Measurements from ENCODE around the gene GNG8. TPM values are rescaled to one million over a fixed set of nuclear protein-coding genes. Genes with fewer than 3 reads are reported as not detected.

The GNG8 gene
- total RNA-seq, 2 experiments from 2014 or later: not detected

- Histone ChIP-seq H3K9me3 (ENCODE audit: control insufficient read depth in 1 of 2, insufficient read depth in 1 of 2, low read length in 2 of 2) (peaks cover 0 to 5% of the 10 kb centered on the region in 2 experiments), H3K27me3 (ENCODE audit: control insufficient read depth in 1 of 2, insufficient read depth in 2 of 2, low read length in 2 of 2) (peaks cover 5 to 6% of the 10 kb centered on the region in 2 experiments), H3K4me1 (ENCODE audit: insufficient read depth, low read length) (peaks cover 19% of the 10 kb centered on the region), H3K4me3 (ENCODE audit: low read length) (no peak overlapping the region), H3K27ac (ENCODE audit: low read depth in 1 of 2, low read length in 2 of 2) (no peak overlapping the region), H3K36me3 (ENCODE audit: insufficient read depth, low read length) (no peaks in the 10 kb centered on the region)
- Mint-ChIP-seq H3K9me3 (no peaks in the 10 kb centered on the region), H3K4me1 (ENCODE audit: low read depth) (peaks cover 14% of the 10 kb centered on the region), H3K27ac (no peak overlapping the region), H3K27me3 (peaks cover 5% of the 10 kb centered on the region), H3K4me3 (no peak overlapping the region), H3K36me3 (ENCODE audit: low read depth) (no peaks in the 10 kb centered on the region)
- DNase-seq (no peak), ATAC-seq (ENCODE audit: poor library complexity) (no peak)
- ChIA-PET POLR2A (no interaction called here), CTCF (interaction anchor here (1.8 kb wide), 1 partner anchor 51 kb away, joined by 6 read pairs; no protein-coding TSS in a partner anchor)
- intact Hi-C loops (cut with DNase I, micrococcal nuclease): loop anchor here in 1 of 2 experiments (10.0 kb wide), 1 partner anchor 270 kb away; no protein-coding TSS in a partner anchor
- TF ChIP-seq, protein P1, sequence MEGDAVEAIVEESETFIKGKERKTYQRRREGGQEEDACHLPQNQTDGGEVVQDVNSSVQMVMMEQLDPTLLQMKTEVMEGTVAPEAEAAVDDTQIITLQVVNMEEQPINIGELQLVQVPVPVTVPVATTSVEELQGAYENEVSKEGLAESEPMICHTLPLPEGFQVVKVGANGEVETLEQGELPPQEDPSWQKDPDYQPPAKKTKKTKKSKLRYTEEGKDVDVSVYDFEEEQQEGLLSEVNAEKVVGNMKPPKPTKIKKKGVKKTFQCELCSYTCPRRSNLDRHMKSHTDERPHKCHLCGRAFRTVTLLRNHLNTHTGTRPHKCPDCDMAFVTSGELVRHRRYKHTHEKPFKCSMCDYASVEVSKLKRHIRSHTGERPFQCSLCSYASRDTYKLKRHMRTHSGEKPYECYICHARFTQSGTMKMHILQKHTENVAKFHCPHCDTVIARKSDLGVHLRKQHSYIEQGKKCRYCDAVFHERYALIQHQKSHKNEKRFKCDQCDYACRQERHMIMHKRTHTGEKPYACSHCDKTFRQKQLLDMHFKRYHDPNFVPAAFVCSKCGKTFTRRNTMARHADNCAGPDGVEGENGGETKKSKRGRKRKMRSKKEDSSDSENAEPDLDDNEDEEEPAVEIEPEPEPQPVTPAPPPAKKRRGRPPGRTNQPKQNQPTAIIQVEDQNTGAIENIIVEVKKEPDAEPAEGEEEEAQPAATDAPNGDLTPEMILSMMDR (IDR thresholded peaks at IDR 0.05): no peak
These were observed 29.1 kb upstream of the GNG8 start for GRCh38 chr19:46665072-46665471.

DNA sequence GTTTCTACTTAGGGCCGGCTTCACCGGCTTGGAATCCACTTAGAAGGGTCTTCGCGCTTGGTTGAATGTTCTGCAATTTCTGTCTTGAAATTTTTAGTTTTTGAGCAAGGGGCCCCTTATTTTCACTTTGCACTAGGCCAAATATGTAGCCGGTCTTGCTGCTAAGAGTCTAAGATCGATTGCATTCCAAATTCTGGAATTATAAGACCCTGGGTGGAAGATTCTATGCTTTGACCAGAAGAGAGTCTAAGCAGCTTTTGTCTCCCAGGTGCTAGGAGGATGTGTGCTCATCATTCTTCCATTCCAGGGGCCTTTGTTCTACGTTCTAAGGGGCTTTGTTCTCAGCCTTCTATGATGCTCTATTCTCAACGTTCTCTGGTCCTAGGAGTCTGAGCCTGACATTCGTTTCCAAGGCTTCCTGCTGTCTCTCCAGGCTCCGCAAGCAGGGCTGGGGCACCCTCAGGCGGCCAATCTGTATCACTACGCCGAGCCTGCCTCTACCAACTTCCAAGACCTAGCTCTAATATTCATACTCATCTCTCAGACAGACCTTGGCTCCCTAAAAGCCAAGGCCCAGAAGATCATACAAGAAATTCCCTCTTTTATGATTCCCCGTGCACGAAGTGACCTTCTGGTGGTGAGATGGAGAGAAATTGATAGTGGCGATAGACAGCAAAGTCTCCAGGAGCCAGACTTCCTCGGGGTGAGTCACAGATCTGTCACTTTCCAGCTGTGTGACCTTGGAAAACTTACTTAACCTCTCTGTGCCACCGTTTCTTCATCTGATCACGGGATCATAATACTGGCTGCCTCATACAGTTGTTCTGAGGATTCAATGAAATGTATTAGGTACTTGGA is 26.0 kb upstream of the GNG8 start:
- H3K36me3 Mint-ChIP-seq (ENCODE audit: low read depth): no peaks in the 10 kb centered on the region
- CTCF ChIA-PET: interaction anchor here (0.6 to 3.2 kb wide), 23 partner anchors 11 to 142 kb away, joined by 3 to 34 read pairs (median 5); partner anchors contain the start of genes CALM3 and GNG8
- peaks cover 20% of the 10 kb centered on the region for H3K27me3 Mint-ChIP-seq
- peaks cover 20% of the 10 kb centered on the region for H3K4me1 Mint-ChIP-seq (ENCODE audit: low read depth)
- peak; percentile 60 for ATAC-seq (ENCODE audit: poor library complexity)
- Histone ChIP-seq H3K4me3 (ENCODE audit: low read length) (peak overlapping the region; percentile 61), H3K27me3 (ENCODE audit: control insufficient read depth in 1 of 2, insufficient read depth in 2 of 2, low read length in 2 of 2) (peaks cover 23 to 24% of the 10 kb centered on the region in 2 experiments), H3K4me1 (ENCODE audit: insufficient read depth, low read length) (peaks cover 32% of the 10 kb centered on the region), H3K9me3 (ENCODE audit: control insufficient read depth in 1 of 2, insufficient read depth in 1 of 2, low read length in 2 of 2) (peaks cover 0 to 15% of the 10 kb centered on the region in 2 experiments), H3K36me3 (ENCODE audit: insufficient read depth, low read length) (no peaks in the 10 kb centered on the region), H3K27ac (ENCODE audit: low read depth in 1 of 2, low read length in 2 of 2) (peak overlapping the region; percentile 38 to 44)
- H3K4me3 Mint-ChIP-seq: peak overlapping the region; percentile 85
- POLR2A ChIA-PET: interaction anchor here (0.6 to 3.0 kb wide), 20 partner anchors 9 to 1602 kb away, joined by 3 to 44 read pairs (median 4); partner anchors contain the start of genes CALM3, SLC1A5 and ZC3H4
- no peaks in the 10 kb centered on the region for H3K9me3 Mint-ChIP-seq
- TF ChIP-seq, protein P1 (IDR thresholded peaks at IDR 0.05): peak; percentile 80
- peak; percentile 61 to 91 (median 74) for DNase-seq
- H3K27ac Mint-ChIP-seq: peak overlapping the region; percentile 88
- intact Hi-C loops (cut with DNase I, micrococcal nuclease): loop anchor here (1.0 to 10.0 kb wide), 5 partner anchors 28 to 267 kb away; partner anchors contain the start of gene CALM3 (in 1 of the 2)

DNA sequence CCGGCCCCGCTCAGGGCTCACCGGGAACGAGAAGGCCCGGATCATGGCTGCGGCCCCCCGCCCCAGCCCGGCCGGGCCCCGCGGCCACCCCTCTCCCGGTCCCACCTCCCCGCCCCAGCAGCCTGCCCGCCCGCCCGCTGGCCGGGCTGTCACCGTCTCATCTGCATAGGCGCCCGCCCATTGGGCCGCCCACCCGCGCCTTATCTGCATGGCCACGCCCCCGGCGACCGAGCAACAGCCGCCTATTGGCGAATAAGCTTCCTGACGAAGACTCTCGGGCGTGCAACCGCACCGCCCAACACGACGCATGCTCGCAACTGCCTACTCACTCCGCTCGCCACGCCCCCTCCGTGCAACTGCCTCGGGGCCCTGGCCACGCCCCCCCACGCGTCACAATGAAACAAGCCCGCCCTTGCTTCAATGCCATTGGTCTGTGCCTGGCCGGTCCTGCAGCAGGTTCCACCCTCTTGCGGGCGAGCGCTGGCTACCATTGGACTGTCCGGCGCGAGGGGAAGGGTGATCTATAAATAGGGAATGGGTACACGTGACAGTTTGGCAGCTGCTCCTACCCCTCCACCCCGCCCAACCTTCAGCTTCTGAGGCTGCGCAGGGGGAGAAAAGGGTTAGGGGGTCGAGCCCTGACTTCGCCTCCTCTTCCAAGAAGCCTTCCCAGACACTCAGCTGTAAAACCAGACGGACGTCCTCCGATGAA is 25.2 kb upstream of the GNG8 start, which contains the start of gene DACT3:
DACT3 (minus strand) TSS at position 163 of the 712 bp plus-strand sequence; CDS start at position 45, 118 bp downstream.
- CTCF ChIA-PET: interaction anchor here (0.8 to 3.2 kb wide), 18 partner anchors 12 to 525 kb away, joined by 3 to 34 read pairs (median 6); partner anchors contain the start of genes CALM3 and GNG8
- H3K4me1 ChIP-seq (ENCODE audit: insufficient read depth, low read length): peaks cover 32% of the 10 kb centered on the region
- peaks cover 20% of the 10 kb centered on the region for H3K4me1 Mint-ChIP-seq (ENCODE audit: low read depth)
- no peaks in the 10 kb centered on the region for H3K9me3 Mint-ChIP-seq
- intact Hi-C loops (cut with DNase I, micrococcal nuclease): loop anchor here (1.0 to 10.0 kb wide), 3 partner anchors 27 to 266 kb away; partner anchors contain the start of gene CALM3 (in 1 of the 2)
- peaks cover 24% of the 10 kb centered on the region for H3K27me3 Mint-ChIP-seq
- H3K36me3 ChIP-seq (ENCODE audit: insufficient read depth, low read length): no peaks in the 10 kb centered on the region
- peak; percentile 99 to 100 (median 100) for DNase-seq
- no peaks in the 10 kb centered on the region for H3K36me3 Mint-ChIP-seq (ENCODE audit: low read depth)
- TF ChIP-seq, protein P1 (IDR thresholded peaks at IDR 0.05): no peak
- H3K4me3 Mint-ChIP-seq: peak within 1 kb of the TSS; percentile 85
- peaks cover 0 to 15% of the 10 kb centered on the region in 2 experiments for H3K9me3 ChIP-seq (ENCODE audit: control insufficient read depth in 1 of 2, insufficient read depth in 1 of 2, low read length in 2 of 2)
- ATAC-seq (ENCODE audit: poor library complexity): peak; percentile 86
- peak within 1 kb of the TSS; percentile 61 for H3K4me3 ChIP-seq (ENCODE audit: low read length)
- peak within 1 kb of the TSS; percentile 88 for H3K27ac Mint-ChIP-seq
- POLR2A ChIA-PET: interaction anchor here (0.6 to 3.0 kb wide), 23 partner anchors 9 to 452 kb away, joined by 3 to 44 read pairs (median 4); partner anchors contain the start of genes CALM3, SLC1A5 and ZC3H4
- H3K27ac ChIP-seq (ENCODE audit: low read depth in 1 of 2, low read length in 2 of 2): peak within 1 kb of the TSS; percentile 38 to 44
- peaks cover 24 to 26% of the 10 kb centered on the region in 2 experiments for H3K27me3 ChIP-seq (ENCODE audit: control insufficient read depth in 1 of 2, insufficient read depth in 2 of 2, low read length in 2 of 2)
